DMS79 treated with DMSO at 0.1 percent for 48 hours (cell line): ENCODE results near the gene WDR81.
"Not testable (repeated sequence)": the region's sequence is repeated elsewhere in the genome, so short reads cannot be mapped to it uniquely, and the experiment has no call there.

Experiments
- DNase-seq: peaks from one replicate; lab custom pipeline; 2025; lab: John Stamatoyannopoulos, UW

WDR81 gene

DNA sequence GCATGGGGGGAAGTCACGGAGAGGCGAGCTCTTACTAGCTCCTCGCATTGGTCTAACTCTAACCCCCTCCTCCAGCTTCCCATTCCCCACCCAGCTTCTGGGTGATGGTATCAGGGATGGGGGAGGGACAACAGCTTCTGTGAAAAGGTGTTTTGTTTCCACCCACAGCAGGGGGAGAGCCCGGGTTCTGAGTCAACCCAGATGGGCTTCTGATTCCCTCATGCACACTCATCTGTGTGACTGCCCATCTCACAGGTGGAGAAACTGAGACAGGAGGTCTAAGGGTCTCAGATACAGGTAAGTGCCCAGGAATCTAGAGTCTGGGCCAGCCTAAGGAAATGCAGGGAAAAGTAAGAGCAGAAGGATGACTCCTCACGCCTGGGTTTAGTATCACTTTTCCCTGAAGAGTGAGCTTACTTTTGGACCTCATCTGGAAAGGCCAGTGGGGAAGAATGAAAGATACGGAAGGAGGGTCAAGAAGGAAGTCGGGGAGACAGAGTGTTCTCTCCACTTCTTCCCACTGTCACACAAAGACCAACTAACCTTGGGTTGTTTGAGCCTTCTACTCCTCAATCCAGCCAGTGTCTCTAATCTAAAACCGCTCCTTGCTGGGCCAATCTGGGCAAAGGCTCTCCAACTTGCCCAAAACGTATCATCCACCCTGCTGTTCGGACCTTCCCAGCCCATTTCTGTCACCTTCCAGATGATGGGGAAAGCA is 11.2 kb upstream of the WDR81 start:
- no peak for DNase-seq

DNA sequence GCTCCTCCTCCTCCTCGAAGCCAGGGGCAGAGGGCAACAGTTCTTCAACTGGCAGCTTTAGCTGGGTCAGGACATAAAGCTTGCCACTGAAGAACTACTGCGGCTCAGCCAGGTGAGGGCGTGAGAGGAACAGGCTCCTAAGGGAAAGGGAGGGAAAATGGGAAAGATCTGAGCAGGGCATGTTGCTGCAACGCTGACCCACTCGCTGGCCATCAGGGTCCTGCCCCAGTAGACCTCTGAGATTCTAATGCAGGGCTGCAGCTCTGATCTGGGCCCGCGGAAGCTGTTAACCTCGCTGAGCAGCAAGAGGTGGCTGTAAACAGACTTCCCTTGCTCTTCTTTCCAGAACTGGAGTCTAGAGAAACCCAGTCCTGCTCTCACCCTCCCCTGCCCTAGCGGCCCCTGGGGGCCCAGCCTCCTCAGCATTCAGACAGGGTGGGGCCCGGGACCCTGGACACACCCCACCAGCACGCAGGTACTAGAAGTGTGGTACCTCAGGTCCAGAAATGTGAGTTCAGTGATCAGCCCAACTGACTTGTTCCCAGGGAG is 10.6 kb upstream of the WDR81 start:
- DNase-seq: no peak

DNA sequence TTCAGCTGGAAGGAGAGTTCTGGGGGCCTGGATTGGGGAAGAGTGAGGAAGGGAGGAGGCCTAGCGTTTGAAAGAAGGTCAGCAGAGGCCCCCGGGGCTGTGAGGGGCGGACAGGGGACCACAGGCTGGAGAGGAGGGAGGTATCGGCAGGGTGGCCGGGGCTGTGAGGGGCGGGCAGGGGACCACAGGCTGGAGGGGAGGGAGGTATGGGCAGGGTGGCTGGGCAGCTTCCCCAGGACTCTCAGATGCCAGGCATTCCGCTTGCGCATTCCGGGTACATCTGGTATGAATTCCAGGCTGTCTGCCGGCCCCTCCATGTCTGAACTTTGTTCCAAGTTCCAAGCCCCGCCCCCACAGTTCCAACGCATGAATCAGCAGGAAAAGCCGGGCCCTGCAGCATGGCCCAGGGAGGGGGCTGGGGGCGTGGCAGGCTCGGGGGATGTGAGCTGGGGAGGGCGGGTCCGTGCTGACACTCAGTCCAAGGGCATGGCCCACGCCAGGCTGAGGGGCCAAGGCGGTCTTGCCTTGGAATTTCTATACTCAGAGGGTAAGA is 10.0 kb upstream of the WDR81 start:
- DNase-seq: no peak

DNA sequence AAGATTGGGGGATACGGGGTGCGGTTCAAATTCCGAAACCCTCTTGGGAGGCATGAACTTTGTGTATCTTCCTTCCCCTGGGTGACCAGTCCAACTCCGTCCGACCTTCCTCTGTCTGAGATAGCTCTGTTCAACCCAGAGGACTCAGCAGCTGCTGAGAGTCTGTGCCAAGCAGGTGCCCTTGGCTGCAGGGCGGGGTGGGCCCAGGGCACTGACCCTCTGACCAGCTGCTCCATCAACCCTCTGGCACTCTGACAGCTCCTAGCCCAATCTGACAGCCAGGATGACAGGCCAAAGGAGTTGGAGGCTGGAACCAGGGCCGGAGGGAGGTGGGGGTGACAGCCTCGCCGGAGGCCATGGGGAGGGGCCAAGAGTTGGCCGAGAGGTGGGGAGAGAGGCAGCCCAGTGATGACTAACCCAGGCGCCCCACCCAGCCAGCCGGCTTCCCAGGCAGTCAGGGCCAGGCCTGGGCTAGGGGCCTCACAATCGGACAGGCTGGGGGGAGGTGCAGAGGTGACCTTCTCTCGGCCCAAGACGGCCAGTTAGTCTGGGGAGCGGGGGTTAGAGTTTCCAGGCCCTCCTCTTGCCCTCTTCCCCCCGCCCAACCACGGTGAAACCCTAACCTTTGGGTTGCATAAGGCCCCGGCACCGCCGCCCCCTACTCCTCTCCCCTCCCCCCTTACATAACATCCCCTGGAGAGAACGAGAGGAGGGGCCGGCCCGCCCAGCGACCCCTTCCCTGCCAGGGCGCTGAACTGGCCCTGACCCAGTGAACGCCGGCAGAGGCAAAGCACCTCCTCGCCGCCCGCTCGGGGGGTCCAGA is 9.3 kb upstream of the WDR81 start:
- no peak for DNase-seq

DNA sequence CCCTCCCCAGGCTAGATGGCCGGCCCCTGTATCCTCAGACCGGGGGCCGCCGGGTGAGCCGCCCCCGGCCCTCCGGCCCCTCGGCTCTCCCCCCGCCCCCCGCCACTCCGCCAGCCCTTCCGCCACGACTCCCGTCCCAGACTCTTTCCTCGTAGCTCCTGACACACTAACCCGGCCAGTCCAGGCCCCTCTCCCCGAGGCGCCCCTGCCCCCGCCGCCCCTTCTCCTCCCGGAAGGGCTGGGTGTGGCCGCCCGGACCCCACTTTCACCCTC is 8.8 kb upstream of the WDR81 start:
- DNase-seq: no peak

DNA sequence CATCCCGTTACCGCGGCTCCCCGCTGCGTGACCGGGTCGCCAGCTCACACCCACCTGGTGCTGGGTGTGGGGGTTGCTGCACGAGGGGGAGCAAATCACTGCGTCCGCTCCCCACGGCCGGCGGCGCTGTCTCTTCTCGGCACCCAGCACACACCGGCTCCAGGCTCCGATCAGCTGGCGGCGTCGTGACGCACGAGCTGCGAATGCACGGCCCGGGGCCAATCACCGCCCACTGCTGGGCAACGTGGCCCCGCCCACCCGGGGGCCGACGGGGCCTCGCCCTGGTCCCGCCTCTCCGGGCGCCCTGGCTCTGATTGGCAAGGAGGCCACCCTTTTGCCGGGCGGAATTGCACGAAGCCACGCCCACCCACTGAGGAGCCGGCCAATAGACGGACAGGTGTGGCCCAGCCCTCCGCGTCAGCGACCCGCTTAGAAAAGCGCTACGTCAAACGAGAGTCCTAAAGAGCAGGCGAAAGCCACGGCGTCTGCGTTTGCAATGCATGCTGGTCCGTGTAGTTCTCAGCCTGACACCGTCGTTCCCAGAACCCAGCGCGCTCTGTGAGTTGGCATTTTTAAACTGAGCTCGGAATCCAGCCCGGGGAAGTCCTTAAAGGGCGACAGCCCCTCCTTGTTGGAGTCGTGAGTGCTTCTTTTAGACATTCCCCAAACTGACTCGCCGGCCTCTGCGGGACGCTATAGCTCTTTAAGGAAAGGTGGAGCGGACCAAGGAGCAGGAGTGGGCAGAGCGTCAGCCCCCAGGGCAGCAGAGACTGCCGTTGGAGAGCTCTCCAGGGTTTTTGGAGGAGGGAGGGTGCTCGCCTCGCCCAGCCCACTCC is 8.2 kb upstream of the WDR81 start:
- DNase-seq: peak; percentile 90

DNA sequence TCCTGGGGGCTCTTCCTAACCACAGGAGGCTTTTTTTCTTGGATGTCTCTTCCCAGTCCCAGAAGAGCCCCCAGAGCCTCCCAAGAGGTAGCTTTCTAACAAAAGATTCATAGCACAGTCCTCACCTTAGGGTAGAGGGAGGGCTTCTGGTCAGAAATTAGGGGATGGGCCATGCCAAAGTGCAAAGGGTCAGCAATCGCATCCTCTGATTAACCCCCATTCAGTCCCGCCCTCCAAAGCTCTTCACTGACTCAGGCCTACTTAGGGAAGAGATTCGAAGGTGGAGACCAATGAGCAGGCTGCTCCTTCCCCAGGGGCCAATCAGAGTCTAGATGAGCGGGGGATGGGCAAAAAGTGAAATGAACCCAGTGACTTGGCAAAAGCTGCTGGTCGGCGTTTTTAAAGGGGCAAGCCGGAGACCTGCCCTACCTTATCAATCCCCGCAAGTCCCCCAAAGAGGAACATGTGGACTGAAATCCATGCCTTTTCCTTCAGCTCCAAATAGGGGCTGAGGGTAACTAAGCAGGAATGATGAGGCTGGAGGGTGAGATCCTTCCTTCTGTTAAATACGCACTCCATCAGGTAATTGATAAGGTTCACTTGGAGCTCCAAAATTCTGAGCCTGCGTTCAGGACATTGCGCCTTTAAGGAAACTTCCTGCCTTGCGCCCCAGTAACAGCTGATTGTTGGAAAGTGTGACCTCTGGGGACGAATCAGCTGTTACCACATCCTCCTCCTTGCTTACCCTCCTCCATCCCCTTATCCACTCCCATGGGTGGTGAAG is 7.4 kb upstream of the WDR81 start:
- peak; percentile 89 for DNase-seq

DNA sequence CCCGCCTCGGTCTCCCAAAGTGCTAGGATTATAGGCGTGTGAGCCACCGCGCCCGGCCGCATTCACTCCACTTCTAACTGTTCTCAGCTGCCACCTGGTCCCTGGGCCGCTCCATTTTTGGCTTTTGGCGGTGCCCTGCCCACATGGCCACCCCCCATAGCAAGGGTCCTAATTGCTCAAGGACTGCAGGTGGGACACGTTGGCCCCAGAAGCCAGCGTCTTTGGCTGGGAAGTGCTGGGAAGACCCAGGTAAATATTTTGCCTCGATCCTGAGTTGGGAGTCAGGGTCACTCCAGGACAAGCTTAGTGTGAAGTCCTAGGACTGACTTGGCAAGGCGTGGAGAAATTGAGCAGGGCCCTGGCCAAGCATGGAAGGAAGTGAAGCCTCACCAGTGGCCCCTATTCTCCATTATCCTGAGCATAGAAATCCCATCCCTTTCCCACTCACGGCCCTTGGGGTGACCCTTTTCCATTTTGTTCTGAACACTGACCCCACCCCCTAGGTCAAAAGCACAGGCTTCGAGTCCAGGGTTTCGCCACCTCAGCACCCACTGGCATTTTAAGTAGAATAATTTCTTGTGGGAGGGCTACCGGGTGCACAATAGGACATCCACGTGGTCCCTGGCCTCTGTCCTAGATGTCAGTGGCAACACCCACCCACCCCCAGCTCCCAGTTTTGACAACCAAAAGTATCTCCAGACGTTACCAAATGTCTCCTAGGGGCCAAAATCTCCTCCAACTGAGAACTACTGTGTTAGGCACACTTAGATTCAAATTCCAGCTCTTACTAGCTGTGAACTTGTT is 5.9 kb upstream of the WDR81 start:
- DNase-seq: no peak

DNA sequence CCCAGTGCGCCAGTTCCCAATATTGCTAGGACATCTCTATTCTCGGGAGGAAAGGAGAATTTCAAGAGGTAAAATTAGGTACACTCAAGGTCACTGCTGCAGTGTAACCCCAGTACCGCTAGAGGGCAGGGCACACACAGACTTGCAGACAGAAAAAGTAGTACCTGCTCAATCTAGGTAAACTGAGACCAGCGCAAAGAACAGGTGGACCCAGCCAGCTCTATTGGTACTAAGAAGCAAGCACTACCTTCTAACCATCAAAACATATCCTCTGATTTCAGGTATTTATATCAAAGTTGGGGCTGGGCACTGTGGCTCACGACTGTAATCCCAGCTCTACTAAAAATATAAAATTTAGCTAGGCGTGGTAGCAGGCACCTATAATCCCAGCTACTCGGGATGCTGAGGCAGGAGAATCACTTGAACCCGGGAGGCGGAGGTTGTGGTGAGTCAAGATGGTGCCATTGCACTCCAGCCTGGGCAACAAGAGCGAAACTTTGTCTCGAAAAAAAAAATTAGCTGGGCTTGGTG is 3.6 kb upstream of the WDR81 start:
- DNase-seq: peak; percentile 6

DNA sequence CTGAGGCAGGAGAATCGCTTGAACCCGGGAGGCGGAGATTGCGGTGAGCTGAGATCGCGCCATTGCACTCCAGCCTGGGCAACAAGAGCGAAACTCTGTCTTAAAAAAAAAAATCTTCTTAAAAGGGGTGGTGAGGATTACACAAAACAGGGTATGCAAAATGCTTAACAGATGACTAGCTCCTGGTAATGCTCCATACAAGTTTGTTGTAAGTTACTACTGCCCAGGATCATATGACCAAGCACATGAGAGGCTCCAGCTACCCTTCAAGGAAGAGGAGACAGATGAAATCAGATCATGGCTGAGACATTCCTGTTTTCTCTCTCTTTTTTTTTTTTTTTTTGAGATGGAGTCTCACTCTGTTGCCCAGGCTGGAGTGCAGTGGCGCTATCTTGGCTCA is 2.5 kb upstream of the WDR81 start:
- DNase-seq: not testable (repeated sequence)

DNA sequence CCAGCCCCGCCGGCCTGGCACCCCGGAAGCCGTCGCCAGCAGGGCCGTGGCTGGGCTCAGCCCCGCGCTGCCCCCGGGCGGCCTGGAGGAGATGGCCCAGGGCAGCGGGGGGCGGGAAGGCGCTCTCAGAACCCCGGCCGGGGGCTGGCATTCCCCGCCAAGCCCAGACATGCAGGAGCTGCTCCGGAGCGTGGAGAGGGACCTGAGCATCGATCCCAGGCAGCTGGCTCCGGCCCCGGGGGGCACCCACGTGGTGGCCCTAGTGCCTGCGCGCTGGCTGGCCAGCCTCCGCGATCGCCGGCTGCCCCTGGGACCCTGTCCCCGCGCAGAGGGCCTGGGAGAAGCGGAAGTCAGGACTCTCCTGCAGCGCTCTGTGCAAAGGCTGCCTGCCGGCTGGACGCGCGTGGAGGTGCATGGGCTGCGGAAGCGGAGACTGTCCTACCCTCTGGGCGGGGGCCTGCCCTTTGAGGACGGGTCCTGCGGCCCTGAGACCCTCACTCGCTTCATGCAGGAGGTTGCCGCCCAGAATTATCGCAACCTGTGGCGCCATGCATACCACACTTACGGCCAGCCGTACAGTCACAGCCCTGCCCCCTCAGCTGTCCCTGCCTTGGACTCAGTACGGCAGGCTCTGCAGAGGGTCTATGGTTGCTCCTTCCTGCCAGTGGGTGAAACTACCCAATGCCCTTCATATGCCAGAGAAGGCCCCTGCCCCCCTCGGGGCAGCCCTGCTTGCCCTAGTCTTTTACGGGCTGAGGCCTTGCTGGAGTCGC is 551 bp downstream of the WDR81 start:
- no peak for DNase-seq

DNA sequence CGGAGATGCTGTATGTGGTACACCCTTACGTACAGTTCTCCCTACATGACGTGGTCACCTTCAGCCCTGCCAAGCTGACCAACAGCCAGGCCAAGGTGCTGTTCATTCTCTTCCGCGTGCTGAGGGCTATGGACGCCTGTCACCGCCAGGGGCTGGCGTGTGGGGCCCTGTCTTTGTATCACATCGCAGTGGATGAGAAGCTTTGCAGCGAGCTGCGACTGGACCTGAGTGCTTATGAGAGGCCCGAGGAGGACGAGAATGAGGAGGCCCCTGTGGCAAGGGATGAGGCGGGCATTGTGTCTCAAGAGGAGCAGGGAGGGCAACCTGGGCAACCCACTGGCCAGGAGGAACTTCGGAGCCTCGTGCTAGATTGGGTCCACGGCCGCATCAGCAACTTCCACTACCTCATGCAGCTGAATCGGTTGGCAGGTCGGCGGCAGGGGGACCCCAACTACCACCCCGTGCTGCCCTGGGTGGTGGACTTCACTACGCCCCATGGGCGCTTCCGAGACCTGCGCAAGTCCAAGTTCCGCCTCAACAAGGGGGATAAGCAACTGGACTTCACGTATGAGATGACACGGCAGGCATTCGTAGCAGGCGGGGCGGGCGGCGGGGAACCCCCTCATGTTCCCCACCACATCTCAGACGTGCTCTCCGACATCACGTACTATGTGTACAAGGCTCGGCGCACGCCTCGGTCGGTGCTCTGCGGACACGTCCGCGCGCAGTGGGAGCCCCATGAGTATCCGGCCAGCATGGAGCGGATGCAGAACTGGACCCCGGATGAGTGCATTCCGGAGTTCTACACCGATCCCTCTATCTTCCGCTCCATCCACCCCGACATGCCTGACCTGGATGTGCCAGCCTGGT is 1.4 kb downstream of the WDR81 start:
- DNase-seq: no peak

DNA sequence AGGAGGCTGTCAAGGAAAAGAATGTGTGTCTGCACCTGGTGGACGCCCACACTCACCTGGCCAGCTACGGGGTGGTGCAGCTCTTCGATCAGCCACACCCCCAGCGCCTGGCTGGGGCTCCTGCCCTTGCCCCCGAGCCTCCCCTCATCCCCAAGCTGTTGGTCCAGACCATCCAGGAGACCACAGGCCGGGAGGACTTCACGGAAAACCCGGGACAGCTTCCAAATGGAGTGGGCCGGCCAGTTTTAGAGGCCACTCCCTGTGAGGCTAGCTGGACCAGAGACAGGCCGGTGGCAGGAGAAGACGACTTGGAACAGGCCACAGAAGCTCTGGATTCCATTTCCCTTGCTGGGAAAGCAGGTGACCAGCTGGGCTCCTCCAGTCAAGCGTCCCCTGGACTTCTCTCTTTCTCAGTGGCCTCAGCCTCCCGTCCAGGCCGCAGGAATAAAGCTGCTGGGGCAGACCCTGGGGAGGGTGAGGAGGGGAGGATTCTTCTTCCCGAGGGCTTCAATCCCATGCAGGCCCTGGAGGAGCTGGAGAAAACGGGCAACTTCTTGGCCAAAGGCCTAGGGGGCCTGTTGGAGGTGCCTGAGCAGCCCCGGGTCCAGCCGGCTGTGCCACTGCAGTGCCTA is 2.2 kb downstream of the WDR81 start:
- no peak for DNase-seq

DNA sequence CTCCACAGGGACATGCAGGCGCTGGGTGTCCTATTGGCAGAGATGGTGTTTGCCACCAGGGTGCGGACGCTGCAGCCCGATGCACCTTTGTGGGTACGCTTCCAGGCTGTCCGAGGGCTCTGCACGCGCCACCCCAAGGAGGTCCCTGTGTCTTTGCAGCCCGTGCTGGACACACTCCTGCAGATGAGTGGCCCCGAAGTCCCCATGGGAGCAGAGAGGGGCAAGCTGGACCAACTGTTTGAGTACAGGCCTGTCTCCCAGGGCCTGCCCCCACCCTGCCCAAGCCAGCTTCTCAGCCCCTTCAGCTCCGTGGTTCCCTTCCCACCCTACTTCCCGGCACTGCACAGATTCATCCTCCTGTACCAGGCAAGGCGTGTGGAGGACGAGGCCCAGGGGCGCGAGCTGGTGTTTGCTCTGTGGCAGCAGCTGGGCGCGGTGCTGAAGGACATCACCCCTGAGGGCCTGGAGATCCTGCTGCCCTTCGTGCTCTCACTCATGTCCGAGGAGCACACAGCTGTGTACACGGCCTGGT is 2.8 kb downstream of the WDR81 start:
- DNase-seq: no peak

DNA sequence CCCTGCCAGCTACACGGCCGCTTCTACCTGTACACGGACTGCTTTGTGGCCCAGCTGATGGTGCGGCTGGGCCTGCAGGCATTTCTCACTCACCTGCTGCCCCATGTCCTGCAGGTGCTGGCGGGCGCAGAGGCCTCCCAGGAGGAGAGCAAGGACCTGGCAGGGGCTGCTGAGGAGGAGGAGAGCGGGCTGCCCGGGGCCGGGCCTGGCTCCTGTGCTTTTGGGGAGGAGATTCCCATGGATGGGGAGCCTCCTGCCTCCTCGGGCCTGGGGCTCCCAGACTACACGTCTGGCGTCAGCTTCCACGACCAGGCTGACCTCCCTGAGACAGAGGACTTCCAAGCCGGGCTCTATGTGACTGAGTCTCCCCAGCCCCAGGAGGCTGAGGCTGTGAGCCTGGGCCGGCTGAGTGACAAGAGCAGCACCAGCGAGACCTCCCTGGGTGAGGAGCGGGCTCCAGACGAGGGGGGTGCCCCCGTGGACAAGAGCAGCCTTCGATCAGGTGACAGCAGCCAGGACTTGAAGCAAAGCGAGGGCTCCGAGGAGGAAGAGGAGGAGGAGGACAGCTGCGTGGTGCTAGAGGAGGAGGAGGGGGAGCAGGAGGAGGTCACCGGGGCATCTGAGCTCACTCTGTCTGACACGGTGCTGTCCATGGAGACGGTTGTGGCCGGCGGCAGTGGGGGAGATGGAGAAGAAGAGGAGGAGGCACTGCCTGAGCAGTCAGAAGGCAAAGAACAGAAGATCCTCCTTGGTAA is 3.5 kb downstream of the WDR81 start:
- no peak for DNase-seq

DNA sequence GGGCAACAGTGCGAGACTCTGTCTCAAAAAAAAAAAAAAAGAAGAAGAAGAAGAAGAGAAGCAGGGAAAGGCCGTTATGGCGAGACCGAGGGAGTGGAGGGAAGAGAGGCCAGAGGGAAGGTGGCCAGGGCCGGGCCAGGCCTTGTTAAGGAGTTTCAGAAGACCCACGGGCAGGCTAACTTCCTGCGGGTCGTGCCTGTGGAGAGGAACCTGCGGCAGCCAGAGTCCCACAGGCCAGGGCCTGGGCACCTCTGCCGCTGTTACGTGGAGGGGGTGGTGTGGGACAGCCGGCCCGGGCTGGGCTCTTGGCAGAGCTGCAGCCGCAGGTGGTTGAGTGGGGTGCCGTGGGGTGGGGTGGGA is 5.4 kb downstream of the WDR81 start:
- no peak for DNase-seq
